Measurements from ENCODE around the gene GPHB5.
"Not testable (repeated sequence)": the region's sequence is repeated elsewhere in the genome, so short reads cannot be mapped to it uniquely, and the experiment has no call there.

GPHB5 gene

GRCh38 chr14:63292805-63293204 is 25.9 kb downstream of the GPHB5 start:
- DNase-seq = no peak

GRCh38 chr14:63290741-63291430 is 27.8 kb downstream of the GPHB5 start:
- DNase-seq = no peak

- no peak for DNase-seq
Observed at GRCh38 chr14:63288853-63289252, 29.9 kb downstream of the GPHB5 start.

GRCh38 chr14:63287666-63288483 is 30.9 kb downstream of the GPHB5 start:
- DNase-seq = no peak

- no peak for DNase-seq
Observed at GRCh38 chr14:63286071-63286470, 32.7 kb downstream of the GPHB5 start.

GRCh38 chr14:63283884-63284248 is 34.9 kb downstream of the GPHB5 start:
- no peak for DNase-seq

- no peak for DNase-seq
Observed at GRCh38 chr14:63282997-63283883, 35.5 kb downstream of the GPHB5 start.

- DNase-seq = not testable (repeated sequence)
Observed at GRCh38 chr14:63279933-63280332, 38.8 kb downstream of the GPHB5 start.

- DNase-seq = no peak
Observed at GRCh38 chr14:63277591-63278183, 41.0 kb downstream of the GPHB5 start.

GRCh38 chr14:63276492-63277342 is 42.0 kb downstream of the GPHB5 start:
- no peak for DNase-seq

- no peak for DNase-seq
Observed at GRCh38 chr14:63276016-63276415, 42.7 kb downstream of the GPHB5 start.

- DNase-seq = no peak
Observed at GRCh38 chr14:63275611-63276010, 43.1 kb downstream of the GPHB5 start.

GRCh38 chr14:63273717-63274655 is 44.7 kb downstream of the GPHB5 start:
- DNase-seq = no peak

- DNase-seq = no peak
Observed at GRCh38 chr14:63273129-63273528, 45.6 kb downstream of the GPHB5 start.

GRCh38 chr14:63269561-63270225 is 49.0 kb downstream of the GPHB5 start:
- no peak for DNase-seq

- no peak for DNase-seq
Observed at GRCh38 chr14:63268771-63269170, 50.0 kb downstream of the GPHB5 start.

- no peak for DNase-seq
Observed at GRCh38 chr14:63267171-63267570, 51.6 kb downstream of the GPHB5 start.

GRCh38 chr14:63266106-63266505 is 52.6 kb downstream of the GPHB5 start:
- DNase-seq = no peak
